ENCODE data around the gene HDAC4.

HDAC4 gene

GRCh38 chr2:239264838-239265651 is 135.8 kb downstream of the HDAC4 start:
- DNase-seq: peak in 2 of 10 donors; percentile 13 to 82
- intact Hi-C loops (cut with DNase I): no loop called here

- peak in 1 of 10 donors; percentile 84 for DNase-seq
- intact Hi-C loops (cut with DNase I): no loop called here
These were observed 136.4 kb downstream of the HDAC4 start for GRCh38 chr2:239264492-239264837.

GRCh38 chr2:239263669-239264491 is 136.9 kb downstream of the HDAC4 start:
- DNase-seq: peak in 4 of 10 donors; percentile 32 to 93 (median 88)
- intact Hi-C loops (cut with DNase I): no loop called here

- intact Hi-C loops (cut with DNase I): no loop called here
- DNase-seq: peak in 2 of 10 donors; percentile 6 to 74
These were observed 137.6 kb downstream of the HDAC4 start for GRCh38 chr2:239263231-239263630.

GRCh38 chr2:239262484-239263230 is 138.2 kb downstream of the HDAC4 start:
- intact Hi-C loops (cut with DNase I): no loop called here
- DNase-seq: peak in 3 of 10 donors; percentile 5 to 49 (median 6)

- intact Hi-C loops (cut with DNase I): no loop called here
- DNase-seq: peak in 2 of 10 donors; percentile 2 to 41
These were observed 138.9 kb downstream of the HDAC4 start for GRCh38 chr2:239261796-239262483.

GRCh38 chr2:239261356-239261755 is 139.5 kb downstream of the HDAC4 start:
- peak in 2 of 10 donors; percentile 8 to 65 for DNase-seq
- intact Hi-C loops (cut with DNase I): no loop called here

- intact Hi-C loops (cut with DNase I): no loop called here
- peak in 3 of 10 donors; percentile 57 to 73 (median 62) for DNase-seq
These were observed 140.1 kb downstream of the HDAC4 start for GRCh38 chr2:239260546-239261327.

GRCh38 chr2:239259603-239260298 is 141.1 kb downstream of the HDAC4 start:
- intact Hi-C loops (cut with DNase I): no loop called here
- DNase-seq: peak in 5 of 10 donors; percentile 3 to 74 (median 35)

GRCh38 chr2:239259173-239259572 is 141.6 kb downstream of the HDAC4 start:
- DNase-seq: peak in 1 of 10 donors; percentile 22
- intact Hi-C loops (cut with DNase I): no loop called here

GRCh38 chr2:239258248-239258647 is 142.6 kb downstream of the HDAC4 start:
- DNase-seq: no peak
- intact Hi-C loops (cut with DNase I): no loop called here

GRCh38 chr2:239257511-239257937 is 143.3 kb downstream of the HDAC4 start:
- intact Hi-C loops (cut with DNase I): no loop called here
- DNase-seq: peak in 1 of 10 donors; percentile 8

- DNase-seq: peak in 1 of 10 donors; percentile 54
- intact Hi-C loops (cut with DNase I): no loop called here
These were observed 144.5 kb downstream of the HDAC4 start for GRCh38 chr2:239256350-239256743.

GRCh38 chr2:239255628-239256349 is 145.0 kb downstream of the HDAC4 start:
- intact Hi-C loops (cut with DNase I): no loop called here
- DNase-seq: peak in 5 of 10 donors; percentile 6 to 76 (median 63)

- no peak for DNase-seq
- intact Hi-C loops (cut with DNase I): no loop called here
These were observed 145.6 kb downstream of the HDAC4 start for GRCh38 chr2:239255218-239255617.

- intact Hi-C loops (cut with DNase I): no loop called here
- DNase-seq: peak in 3 of 10 donors; percentile 7 to 66 (median 63)
These were observed 147.0 kb downstream of the HDAC4 start for GRCh38 chr2:239253701-239254436.

- intact Hi-C loops (cut with DNase I): no loop called here
- peak in 1 of 10 donors; percentile 1 for DNase-seq
These were observed 147.6 kb downstream of the HDAC4 start for GRCh38 chr2:239253264-239253663.
